Activated CD8-positive, alpha-beta T cell treated with anti-CD3 and anti-CD28 coated beads, Interleukin-2, amount 10 ng/mL, durations not matched to agents 7 days and 5 days (primary cell): ENCODE results near the gene CTNNA2. TPM values are rescaled to one million over a fixed set of nuclear protein-coding genes. Genes with fewer than 3 reads are reported as not detected.

Experiments
- ATAC-seq: fragments of 150-1000 bp; cut with Tn5 transposase; one replicate; pipeline ENCODE4 v1.10.0; 2021; ENCODE audit warnings: moderate library complexity
- CTCF ChIA-PET: fragments of 350-600 bp; sonication (Branson Sonifier 250); formaldehyde crosslinking; loops from one replicate; lab custom pipeline; 2021; ENCODE audit warnings: antibody characterized with exemption; lab: Charles Lee
- POLR2A ChIA-PET: fragments of 350-600 bp; sonication (Branson Sonifier 250); formaldehyde crosslinking; loops from one replicate; lab custom pipeline; 2021; ENCODE audit warnings: antibody characterized with exemption; lab: Charles Lee
- DNase-seq: peaks from one replicate; pipeline ENCODE4 v3.0.0-alpha.2; 2020
- H3K27ac Mint-ChIP-seq: one replicate; pipeline ENCODE4 v1.8.0; 2021; ENCODE audit warnings: mild to moderate bottlenecking, mixed read lengths
- H3K27me3 Mint-ChIP-seq: one replicate; pipeline ENCODE4 v1.8.0; 2021; ENCODE audit warnings: low read depth, mixed read lengths
- H3K36me3 Mint-ChIP-seq: one replicate; pipeline ENCODE4 v1.8.0; 2021; ENCODE audit warnings: low read depth, mixed read lengths
- H3K4me1 Mint-ChIP-seq: one replicate; pipeline ENCODE4 v1.8.0; 2021; ENCODE audit warnings: low read depth, mixed read lengths
- H3K4me3 Mint-ChIP-seq: one replicate; pipeline ENCODE4 v1.8.0; 2021; ENCODE audit warnings: mild to moderate bottlenecking, mixed read lengths
- H3K9me3 Mint-ChIP-seq: one replicate; pipeline ENCODE4 v1.8.0; 2022; ENCODE audit warnings: mixed read lengths; ENCODE audit not compliant: insufficient read depth
- total RNA-seq, 2 experiments: library from RNA; stranded (reverse); gene quantifications; one replicate each; pipeline ENCODE4 v1.2.3, GENCODE V29; 2021

The CTNNA2 gene
- total RNA-seq, 2 experiments from 2014 or later = not detected

- ATAC-seq = no peak
Observed at GRCh38 chr2:80531319-80531718, 1018.5 kb downstream of the CTNNA2 start.

GRCh38 chr2:80545420-80546210 is 1032.8 kb downstream of the CTNNA2 start:
- no peak for ATAC-seq
- CTCF ChIA-PET = no interaction called here
- H3K9me3 Mint-ChIP-seq = peaks cover under 1% of the 10 kb centered on the region

More at GRCh38 chr2:80531319-80531718, 1018.5 kb downstream of the CTNNA2 start:
- no peak for DNase-seq
- Mint-ChIP-seq H3K36me3 (no peaks in the 10 kb centered on the region), H3K4me1 (no peaks in the 10 kb centered on the region), H3K27ac (no peak overlapping the region), H3K9me3 (no peaks in the 10 kb centered on the region), H3K4me3 (no peak overlapping the region), H3K27me3 (no peaks in the 10 kb centered on the region)
- CTCF ChIA-PET = no interaction called here
- POLR2A ChIA-PET = no interaction called here

GRCh38 chr2:80546766-80547165 is 1033.9 kb downstream of the CTNNA2 start:
- Mint-ChIP-seq H3K9me3 (peaks cover 3% of the 10 kb centered on the region), H3K27me3 (no peaks in the 10 kb centered on the region), H3K36me3 (no peaks in the 10 kb centered on the region), H3K4me1 (no peaks in the 10 kb centered on the region), H3K27ac (no peak overlapping the region), H3K4me3 (no peak overlapping the region)
- no peak for DNase-seq
- CTCF ChIA-PET = no interaction called here
- POLR2A ChIA-PET = no interaction called here
- ATAC-seq = no peak

More at GRCh38 chr2:80545420-80546210, 1032.8 kb downstream of the CTNNA2 start:
- no peak overlapping the region for H3K27ac Mint-ChIP-seq
- no peaks in the 10 kb centered on the region for H3K36me3 Mint-ChIP-seq
- POLR2A ChIA-PET = no interaction called here
- H3K27me3 Mint-ChIP-seq = no peaks in the 10 kb centered on the region
- H3K4me3 Mint-ChIP-seq = no peak overlapping the region
- no peak for DNase-seq
- H3K4me1 Mint-ChIP-seq = no peaks in the 10 kb centered on the region

GRCh38 chr2:80547344-80547743 is 1034.5 kb downstream of the CTNNA2 start:
- CTCF ChIA-PET = no interaction called here
- peaks cover 3% of the 10 kb centered on the region for H3K9me3 Mint-ChIP-seq

GRCh38 chr2:80548469-80548868 is 1035.6 kb downstream of the CTNNA2 start:
- H3K36me3 Mint-ChIP-seq = no peaks in the 10 kb centered on the region
- H3K27ac Mint-ChIP-seq = no peak overlapping the region
- H3K4me3 Mint-ChIP-seq = no peak overlapping the region
- no peak for ATAC-seq
- POLR2A ChIA-PET = no interaction called here
- H3K4me1 Mint-ChIP-seq = no peaks in the 10 kb centered on the region
- peaks cover 5% of the 10 kb centered on the region for H3K9me3 Mint-ChIP-seq
- CTCF ChIA-PET = no interaction called here
- DNase-seq = no peak
- H3K27me3 Mint-ChIP-seq = no peaks in the 10 kb centered on the region

More at GRCh38 chr2:80547344-80547743, 1034.5 kb downstream of the CTNNA2 start:
- Mint-ChIP-seq H3K27ac (no peak overlapping the region), H3K4me1 (no peaks in the 10 kb centered on the region), H3K36me3 (no peaks in the 10 kb centered on the region), H3K27me3 (no peaks in the 10 kb centered on the region), H3K4me3 (no peak overlapping the region)
- ATAC-seq (no peak), DNase-seq (no peak)
- POLR2A ChIA-PET = no interaction called here

GRCh38 chr2:80549901-80550300 is 1037.0 kb downstream of the CTNNA2 start:
- Mint-ChIP-seq H3K27me3 (no peaks in the 10 kb centered on the region), H3K4me3 (no peak overlapping the region), H3K36me3 (no peaks in the 10 kb centered on the region), H3K9me3 (peaks cover 11% of the 10 kb centered on the region), H3K27ac (no peak overlapping the region), H3K4me1 (no peaks in the 10 kb centered on the region)
- DNase-seq (no peak), ATAC-seq (no peak)
- ChIA-PET POLR2A (no interaction called here), CTCF (no interaction called here)

- DNase-seq = no peak
- no peak for ATAC-seq
- Mint-ChIP-seq H3K4me1 (no peaks in the 10 kb centered on the region), H3K27ac (no peak overlapping the region), H3K4me3 (no peak overlapping the region), H3K27me3 (no peaks in the 10 kb centered on the region), H3K36me3 (no peaks in the 10 kb centered on the region), H3K9me3 (peaks cover 5% of the 10 kb centered on the region)
- ChIA-PET CTCF (no interaction called here), POLR2A (no interaction called here)
Observed at GRCh38 chr2:80560326-80560725, 1047.5 kb downstream of the CTNNA2 start.

- Mint-ChIP-seq H3K4me1 (no peaks in the 10 kb centered on the region), H3K36me3 (no peaks in the 10 kb centered on the region), H3K27me3 (no peaks in the 10 kb centered on the region), H3K27ac (no peak overlapping the region), H3K4me3 (no peak overlapping the region), H3K9me3 (peaks cover 4% of the 10 kb centered on the region)
- ATAC-seq = no peak
- CTCF ChIA-PET = no interaction called here
- POLR2A ChIA-PET = no interaction called here
- DNase-seq = no peak
Observed at GRCh38 chr2:80568011-80568410, 1055.2 kb downstream of the CTNNA2 start.

- ATAC-seq (no peak), DNase-seq (no peak)
- Mint-ChIP-seq H3K4me1 (no peaks in the 10 kb centered on the region), H3K9me3 (peaks cover 4% of the 10 kb centered on the region), H3K36me3 (no peaks in the 10 kb centered on the region), H3K4me3 (no peak overlapping the region), H3K27ac (no peak overlapping the region), H3K27me3 (no peaks in the 10 kb centered on the region)
- ChIA-PET CTCF (no interaction called here), POLR2A (no interaction called here)
Observed at GRCh38 chr2:80573167-80573566, 1060.3 kb downstream of the CTNNA2 start.

- Mint-ChIP-seq H3K9me3 (peaks cover 4% of the 10 kb centered on the region), H3K4me1 (no peaks in the 10 kb centered on the region), H3K27me3 (no peaks in the 10 kb centered on the region), H3K27ac (no peak overlapping the region), H3K36me3 (no peaks in the 10 kb centered on the region), H3K4me3 (no peak overlapping the region)
- ATAC-seq (no peak), DNase-seq (no peak)
- CTCF ChIA-PET = no interaction called here
- POLR2A ChIA-PET = no interaction called here
Observed at GRCh38 chr2:80573950-80574349, 1061.1 kb downstream of the CTNNA2 start.

- H3K36me3 Mint-ChIP-seq = no peaks in the 10 kb centered on the region
- ATAC-seq = no peak
- H3K4me1 Mint-ChIP-seq = no peaks in the 10 kb centered on the region
- H3K9me3 Mint-ChIP-seq = peaks cover 5% of the 10 kb centered on the region
- H3K27me3 Mint-ChIP-seq = no peaks in the 10 kb centered on the region
- DNase-seq = no peak
- ChIA-PET POLR2A (no interaction called here), CTCF (no interaction called here)
- H3K27ac Mint-ChIP-seq = no peak overlapping the region
- no peak overlapping the region for H3K4me3 Mint-ChIP-seq
Observed at GRCh38 chr2:80579756-80580155, 1066.9 kb downstream of the CTNNA2 start.

GRCh38 chr2:80591233-80591632 is 1078.4 kb downstream of the CTNNA2 start:
- ChIA-PET CTCF (no interaction called here), POLR2A (no interaction called here)
- Mint-ChIP-seq H3K27me3 (no peaks in the 10 kb centered on the region), H3K9me3 (peaks cover 18% of the 10 kb centered on the region), H3K36me3 (no peaks in the 10 kb centered on the region), H3K27ac (no peak overlapping the region), H3K4me1 (no peaks in the 10 kb centered on the region), H3K4me3 (no peak overlapping the region)
- ATAC-seq = no peak
- DNase-seq = no peak
